ENCODE data around the gene TAOK2.
"Not testable (repeated sequence)": the region's sequence is repeated elsewhere in the genome, so short reads cannot be mapped to it uniquely, and the experiment has no call there.

TAOK2 gene

DNA sequence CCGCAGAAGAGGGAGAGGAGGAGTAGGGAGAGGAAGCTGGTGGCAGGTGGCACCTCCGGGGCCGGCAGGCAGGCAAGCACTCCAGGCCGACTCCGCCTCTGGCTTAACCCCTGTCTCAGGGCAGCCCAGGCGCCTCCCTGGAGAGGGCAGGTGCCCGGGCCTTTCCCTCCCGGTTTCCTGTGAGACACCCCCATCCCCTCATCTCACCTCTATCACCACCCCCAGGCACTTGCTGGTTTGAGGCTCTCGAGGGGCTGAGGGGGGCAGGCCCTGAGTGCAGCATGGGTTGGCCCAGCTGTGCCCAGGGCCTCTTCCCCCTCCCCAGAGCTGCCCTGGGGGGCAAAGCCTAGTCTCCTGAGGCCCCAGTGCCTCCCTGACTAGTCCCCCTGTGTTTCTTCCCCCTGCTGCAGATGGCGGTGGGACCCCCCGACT is 31.2 kb downstream of the TAOK2 start:
- DNase-seq: peak; percentile 82

DNA sequence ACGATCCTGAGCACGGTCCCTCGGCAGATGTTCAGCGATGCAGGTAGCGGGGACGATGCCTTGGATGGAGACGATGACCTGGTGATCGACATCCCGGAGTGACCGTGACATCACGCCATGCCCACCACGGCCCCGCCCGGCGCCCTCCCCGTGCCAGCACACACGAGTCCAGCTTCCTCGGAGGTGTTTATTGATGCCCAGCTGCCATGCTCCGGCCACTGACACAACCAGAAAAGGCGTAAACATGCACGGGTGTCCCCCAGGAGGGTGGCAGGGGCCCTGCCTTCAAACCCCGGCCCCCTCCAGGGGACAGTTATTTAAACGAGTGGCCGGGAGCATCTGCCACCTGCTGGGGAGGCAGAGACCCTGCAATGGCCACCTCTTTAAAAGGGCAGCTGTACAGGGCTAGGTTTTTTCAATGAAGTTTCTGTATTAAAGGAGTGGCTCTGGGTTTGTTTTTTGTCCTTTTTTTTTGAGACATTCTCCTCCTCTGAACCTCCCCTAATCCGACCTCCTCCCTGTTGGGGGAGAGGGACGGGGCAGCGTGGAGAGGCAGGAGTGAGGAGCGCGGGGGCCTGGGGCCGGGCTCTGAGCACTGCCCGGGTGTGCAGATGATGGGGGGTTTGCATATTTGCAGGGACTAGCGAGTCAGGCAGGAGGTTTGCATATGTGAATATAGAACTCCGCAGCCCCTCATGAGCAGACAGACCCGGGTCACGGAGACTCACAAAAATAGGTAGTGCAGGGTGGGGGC is 31.9 kb downstream of the TAOK2 start:
- peak; percentile 51 for DNase-seq

GRCh38 chr16:30006095-30006473 is 32.4 kb downstream of the TAOK2 start:
- no peak for DNase-seq

DNA sequence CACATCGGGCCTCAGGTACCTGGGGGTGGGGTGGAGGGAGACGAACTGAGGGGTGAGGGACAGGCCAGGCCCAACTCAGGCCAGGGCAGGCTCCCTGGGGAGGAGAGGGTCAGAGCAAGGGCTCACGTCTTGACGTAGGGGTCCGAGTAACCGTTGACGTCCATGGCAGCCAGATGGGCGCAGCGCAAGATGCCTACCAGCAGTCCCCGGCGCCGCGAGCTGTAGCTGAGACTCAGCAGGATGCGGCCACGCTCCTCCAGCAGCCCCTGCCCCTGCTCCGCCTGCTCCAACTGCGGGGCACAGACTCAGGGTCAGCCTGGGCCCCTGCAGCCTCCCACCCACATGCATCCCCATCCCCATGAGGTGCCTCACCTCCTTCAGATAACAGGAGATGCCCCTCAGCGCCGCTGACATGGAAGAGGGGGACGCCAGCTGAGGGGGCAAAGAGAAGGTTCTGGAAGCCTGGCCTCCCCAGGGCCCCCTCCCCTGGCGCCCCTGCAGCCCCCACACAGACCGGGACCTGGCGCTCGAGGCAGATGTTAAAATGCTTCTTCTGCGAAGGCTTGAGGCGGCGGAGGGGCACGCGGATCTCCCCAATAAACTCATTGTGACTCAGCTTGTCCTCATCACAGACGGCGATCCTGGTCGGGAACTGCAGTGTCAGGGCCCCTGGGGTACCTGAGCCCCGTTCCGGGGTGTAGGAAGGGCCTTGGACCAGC is 33.1 kb downstream of the TAOK2 start:
- DNase-seq: no peak

- no peak for DNase-seq
Observed at GRCh38 chr16:30007378-30007895, 33.8 kb downstream of the TAOK2 start.

- DNase-seq: no peak
Observed at GRCh38 chr16:30009085-30009862, 35.6 kb downstream of the TAOK2 start.

- DNase-seq: no peak
Observed at GRCh38 chr16:30009990-30010843, 36.5 kb downstream of the TAOK2 start.

GRCh38 chr16:30010844-30011713 is 37.4 kb downstream of the TAOK2 start, which contains the start of gene DOC2A:
Gene DOC2A (minus strand): TSS chr16:30011027. CDS start chr16:30010222, 805 bp downstream.
- peak; percentile 38 for DNase-seq

- no peak for DNase-seq
Observed at GRCh38 chr16:30011714-30012504, 38.2 kb downstream of the TAOK2 start.

GRCh38 chr16:30012598-30012997 is 38.9 kb downstream of the TAOK2 start:
- DNase-seq: not testable (repeated sequence)

- not testable (repeated sequence) for DNase-seq
Observed at GRCh38 chr16:30015450-30015849, 41.8 kb downstream of the TAOK2 start.

GRCh38 chr16:30016555-30017276 is 43.0 kb downstream of the TAOK2 start:
- DNase-seq: no peak

DNA sequence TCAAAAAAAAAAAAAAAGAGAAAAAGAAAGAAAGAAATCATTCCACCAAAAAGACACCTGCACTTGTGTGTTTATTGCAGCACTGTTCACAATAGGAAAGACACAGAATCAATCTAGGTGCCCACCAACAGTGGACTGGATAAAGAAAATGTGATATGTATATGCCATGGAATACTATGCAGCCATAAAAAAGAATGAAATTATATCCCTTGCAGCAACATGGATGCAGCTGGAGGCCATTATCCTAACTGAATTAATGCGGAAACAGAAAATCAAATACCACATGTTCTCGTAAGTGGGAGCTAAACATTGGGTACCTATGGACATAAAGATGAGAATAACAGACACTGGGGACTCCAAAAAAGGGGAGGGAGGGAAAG is 43.6 kb downstream of the TAOK2 start:
- DNase-seq: no peak

- not testable (repeated sequence) for DNase-seq
Observed at GRCh38 chr16:30017937-30018336, 44.3 kb downstream of the TAOK2 start.

GRCh38 chr16:30018731-30019158 is 45.1 kb downstream of the TAOK2 start:
- DNase-seq: no peak

GRCh38 chr16:30022887-30023286 is 49.2 kb downstream of the TAOK2 start, which contains the start of gene C16orf92:
Gene C16orf92 (plus strand): TSS chr16:30023198. CDS start chr16:30023341, 143 bp downstream.
- DNase-seq: no peak

DNA sequence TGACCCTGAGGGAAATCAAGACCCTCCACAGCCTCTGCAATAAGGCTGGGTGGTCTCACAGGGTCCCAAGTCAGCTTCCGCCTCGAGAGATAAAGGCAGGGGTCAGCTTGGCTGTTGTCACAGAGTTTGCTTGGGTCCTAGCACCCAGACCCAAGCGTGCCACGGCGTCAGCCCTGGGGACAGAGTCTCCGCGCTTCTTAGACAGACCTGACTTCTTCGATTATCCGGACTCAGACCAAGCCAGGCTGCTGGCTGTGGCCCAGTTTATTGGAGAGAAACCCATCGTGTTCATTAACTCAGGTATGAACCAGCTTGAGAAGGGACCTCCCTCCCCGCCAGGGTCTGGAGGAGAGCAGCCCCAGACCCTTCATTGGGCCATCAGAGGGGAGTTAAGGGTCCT is 49.9 kb downstream of the TAOK2 start:
- no peak for DNase-seq

- no peak for DNase-seq
Observed at GRCh38 chr16:30024451-30024850, 50.8 kb downstream of the TAOK2 start.

DNA sequence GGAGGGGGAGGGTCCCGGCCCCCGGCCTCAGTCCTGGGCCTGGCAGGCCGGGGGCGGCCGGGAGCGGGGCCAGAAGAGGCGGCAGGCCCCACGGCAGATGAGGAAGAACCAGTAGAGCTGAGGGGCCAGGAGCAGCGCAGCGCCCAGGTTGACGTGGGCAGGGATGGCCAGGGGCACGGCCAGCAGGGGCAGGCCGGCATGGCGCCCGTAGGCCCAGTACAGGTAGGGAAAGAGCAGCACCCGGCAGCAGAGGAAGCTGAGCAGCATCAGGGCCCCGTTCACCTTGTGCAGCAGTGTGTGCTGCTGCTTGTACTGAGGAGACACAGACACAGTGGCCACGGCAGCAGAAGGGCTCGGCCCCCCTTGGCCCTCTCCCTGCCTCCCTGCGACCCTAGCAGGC is 51.5 kb downstream of the TAOK2 start:
- DNase-seq: no peak

GRCh38 chr16:30025574-30025973 is 51.9 kb downstream of the TAOK2 start:
- DNase-seq: no peak
